Gastroesophageal sphincter (tissue), 4 donors: ENCODE results near the gene SPATA6L. TPM values are rescaled to one million over a fixed set of nuclear protein-coding genes. Genes with fewer than 3 reads are reported as not detected.

Experiments
- ATAC-seq: fragments of 150-250 bp; one replicate; pipeline ENCODE4 v1.9.1; 2016; ENCODE audit warnings: mild to moderate bottlenecking, moderate library complexity
- H3K27ac ChIP-seq, 4 donors: fragments of 200-600 bp; sonication (generic) in 3 of 4; 1 replicate in 3 of 4; 2 replicates in 1 of 4; pipeline ENCODE4 v1.5.1; 2016 to 2019
- H3K27me3 ChIP-seq: fragments of 200-600 bp; sonication (generic); one replicate; pipeline ENCODE4 v1.5.1; 2019
- H3K36me3 ChIP-seq, 2 donors: fragments of 200-600 bp; sonication (generic); one replicate each; pipeline ENCODE4 v1.5.1; 2019; ENCODE audit warnings: control low read depth in 1 of 2
- H3K4me1 ChIP-seq, 3 donors: fragments of 200-600 bp; sonication (generic); 1 replicate in 2 of 3; 2 replicates in 1 of 3; pipeline ENCODE4 v1.5.1; 2016 to 2019; ENCODE audit warnings: control low read depth in 2 of 3
- H3K4me3 ChIP-seq, 2 donors: fragments of 200-600 bp; sonication (generic); one replicate each; pipeline ENCODE4 v1.5.1; 2019; ENCODE audit warnings: mild to moderate bottlenecking in 1 of 2, moderate library complexity in 1 of 2
- H3K9me3 ChIP-seq, 3 donors: fragments of 200-600 bp; sonication (generic); one replicate each; pipeline ENCODE4 v1.5.1; 2017 to 2019; ENCODE audit warnings: control low read depth in 2 of 3
- CTCF ChIP-seq, 4 experiments: fragments of 200-600 bp in 2 of 4; fragments of 450-650 bp in 2 of 4; sonication (generic) in 1 of 4; IDR thresholded peaks; one replicate each; pipeline ENCODE4 v1.5.1; 2017 to 2019; ENCODE audit warnings: antibody characterized with exemption in 4 of 4, mild to moderate bottlenecking in 2 of 4, moderate library complexity in 2 of 4
- EP300 ChIP-seq: sonication (generic); formaldehyde crosslinking; IDR thresholded peaks from one replicate; pipeline ENCODE4 v1.6.1; 2017; ENCODE audit warnings: antibody characterized with exemption, mild to moderate bottlenecking
- POLR2A ChIP-seq, 2 donors: fragments of 450-650 bp; IDR thresholded peaks; one replicate each; pipeline ENCODE4 v1.6.1; 2017; ENCODE audit warnings: antibody characterized with exemption in 2 of 2, mild to moderate bottlenecking in 2 of 2, moderate library complexity in 1 of 2
- POLR2AphosphoS5 ChIP-seq: sonication (generic); formaldehyde crosslinking; IDR thresholded peaks from one replicate; pipeline ENCODE4 v1.6.1; 2017; ENCODE audit warnings: antibody characterized with exemption
- WGBS, 2 donors: methylation state at CpG; one replicate each; pipeline ENCODE4 v1.1.5; 2018; ENCODE audit warnings: low coverage in 1 of 2; 5-methylcytosine and 5-hydroxymethylcytosine counted together
- total RNA-seq, 4 donors: library from RNA; depleted of rRNA; stranded (reverse); fragments of >200 nt; gene quantifications; one replicate each; pipeline ENCODE4 v1.1.0, GENCODE V29; 2016

Gene SPATA6L
- total RNA-seq, 4 donors from 2014 or later: 0.69 to 1.9 (median 0.83) TPM

DNA sequence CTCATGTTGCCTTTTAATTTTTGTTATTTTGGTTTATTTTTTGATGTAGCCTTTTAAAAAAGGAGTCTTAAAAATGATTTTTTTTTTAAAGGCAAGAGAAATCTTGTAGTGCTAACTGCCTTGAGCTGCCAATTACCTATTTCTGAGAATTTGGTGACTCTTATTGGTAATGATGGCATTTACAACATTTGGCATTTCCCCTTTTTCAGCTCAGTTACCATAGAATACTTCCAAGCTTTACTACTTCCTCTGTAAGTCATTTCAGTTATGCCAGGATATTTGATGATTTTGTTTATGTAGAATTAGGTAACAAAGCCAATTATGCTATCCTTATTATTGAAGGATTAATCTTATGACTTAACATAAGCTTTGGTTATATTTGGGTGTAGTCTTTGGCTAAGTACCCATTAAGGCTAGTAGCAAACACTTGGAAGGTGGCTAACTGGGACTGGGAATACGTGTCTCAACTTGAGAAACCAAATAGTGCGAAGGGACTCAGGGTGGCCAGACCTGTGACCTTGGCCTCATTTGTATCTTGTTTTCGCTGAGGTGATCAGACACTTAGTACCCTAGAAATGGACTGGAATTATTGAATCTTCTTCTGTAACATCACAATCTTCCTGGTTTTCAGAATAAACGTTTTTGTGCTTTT lies 40.8 kb upstream of the SPATA6L start:
- WGBS, 2 donors: 46 to 58% methylated on average over 4 of the region's 4 CpGs
- no peak for ATAC-seq
- peak overlapping the region in 1 of 4 donors; percentile 25 for H3K27ac ChIP-seq
- no peaks in the 10 kb centered on the region for H3K9me3 ChIP-seq
- H3K4me3 ChIP-seq: no peak overlapping the region
- TF ChIP-seq POLR2A (IDR thresholded peaks at IDR 0.05) (no peak), CTCF (IDR thresholded peaks at IDR 0.05) (no peak), EP300 (no peak), POLR2AphosphoS5 (no peak)
- H3K27me3 ChIP-seq: no peaks in the 10 kb centered on the region
- peaks cover under 1 to 79% of the 10 kb centered on the region in 2 donors for H3K36me3 ChIP-seq
- H3K4me1 ChIP-seq: peaks cover 0 to 27% (median 0%) of the 10 kb centered on the region in 3 donors

DNA sequence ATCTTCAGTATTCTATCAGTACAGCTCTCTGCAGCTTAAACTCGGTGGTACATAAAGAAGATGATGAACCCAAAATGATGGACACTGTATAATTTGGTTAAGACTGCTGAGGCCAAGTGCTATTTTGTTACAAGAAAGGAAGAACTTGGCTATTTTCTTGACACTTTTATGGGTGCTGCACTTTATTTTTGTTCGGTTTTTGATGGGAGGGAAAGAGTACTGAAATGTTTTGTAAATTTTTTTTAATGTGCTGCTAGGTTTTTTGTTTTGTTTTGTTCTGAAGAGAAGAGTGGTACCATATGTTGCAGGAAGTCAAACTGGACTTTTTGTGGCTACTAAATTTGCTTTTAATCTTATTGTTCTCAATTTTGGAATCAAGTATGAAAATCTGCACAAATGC lies 39.7 kb upstream of the SPATA6L start:
- Histone ChIP-seq H3K27me3 (no peaks in the 10 kb centered on the region), H3K9me3 (no peaks in the 10 kb centered on the region), H3K27ac (peak overlapping the region in 1 of 4 donors; percentile 8), H3K4me3 (no peak overlapping the region), H3K4me1 (peaks cover 0 to 29% (median 0%) of the 10 kb centered on the region in 3 donors), H3K36me3 (peaks cover 2 to 82% of the 10 kb centered on the region in 2 donors)
- TF ChIP-seq EP300 (no peak), POLR2A (IDR thresholded peaks at IDR 0.05) (no peak)
- no peak for ATAC-seq
- 55 to 59% methylated on average over 2 of the region's 2 CpGs for WGBS, 2 donors

GRCh38 chr9:4704129-4704528 lies 37.8 kb upstream of the SPATA6L start:
- peaks cover 0 to 26% (median 0%) of the 10 kb centered on the region in 3 donors for H3K4me1 ChIP-seq
- ATAC-seq: no peak
- H3K4me3 ChIP-seq: no peak overlapping the region
- TF ChIP-seq EP300 (no peak), CTCF (IDR thresholded peaks at IDR 0.05) (no peak), POLR2A (IDR thresholded peaks at IDR 0.05) (no peak), POLR2AphosphoS5 (no peak)
- peaks cover 2 to 84% of the 10 kb centered on the region in 2 donors for H3K36me3 ChIP-seq
- H3K27ac ChIP-seq: no peak overlapping the region
- H3K27me3 ChIP-seq: no peaks in the 10 kb centered on the region
- WGBS, 2 donors: 91 to 96% methylated on average over 2 of the region's 2 CpGs
- H3K9me3 ChIP-seq: no peaks in the 10 kb centered on the region

GRCh38 chr9:4701526-4701925 lies 35.2 kb upstream of the SPATA6L start:
- Histone ChIP-seq H3K9me3 (no peaks in the 10 kb centered on the region), H3K27me3 (no peaks in the 10 kb centered on the region), H3K36me3 (peaks cover 2 to 85% of the 10 kb centered on the region in 2 donors), H3K27ac (no peak overlapping the region), H3K4me3 (no peak overlapping the region), H3K4me1 (peaks cover 0 to 14% (median 3%) of the 10 kb centered on the region in 3 donors)
- no peak for ATAC-seq
- WGBS, 2 donors: 29 to 35% methylated on average over 1 of the region's 1 CpG
- TF ChIP-seq EP300 (no peak), POLR2A (IDR thresholded peaks at IDR 0.05) (no peak), POLR2AphosphoS5 (no peak), CTCF (IDR thresholded peaks at IDR 0.05) (no peak)

DNA sequence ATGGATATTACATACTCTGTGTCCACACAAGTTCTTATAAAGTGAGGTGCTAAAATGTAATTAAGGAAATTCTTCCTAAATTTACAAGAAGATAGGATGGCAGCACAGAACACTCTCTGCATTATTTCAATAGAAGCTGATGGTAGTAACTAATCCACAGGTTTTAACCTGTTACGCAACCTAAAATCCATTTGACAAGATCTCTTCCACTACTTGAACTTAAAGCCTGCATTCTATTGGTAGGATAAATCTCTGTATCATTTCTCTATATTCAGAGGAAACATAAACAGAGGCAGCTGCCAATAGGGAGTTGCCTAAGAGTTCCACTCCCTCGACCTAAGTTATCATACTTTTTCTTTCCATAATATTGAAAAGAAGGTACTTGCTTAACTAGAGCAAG lies 34.7 kb upstream of the SPATA6L start:
- ATAC-seq: no peak
- peaks cover 2 to 80% of the 10 kb centered on the region in 2 donors for H3K36me3 ChIP-seq

More for the DNA sequence above, 34.7 kb upstream of the SPATA6L start:
- TF ChIP-seq POLR2AphosphoS5: no peak
- TF ChIP-seq CTCF (IDR thresholded peaks at IDR 0.05): no peak
- no peak for TF ChIP-seq EP300
- TF ChIP-seq POLR2A (IDR thresholded peaks at IDR 0.05): no peak
- Histone ChIP-seq H3K9me3 (no peaks in the 10 kb centered on the region), H3K4me3 (no peak overlapping the region), H3K27ac (no peak overlapping the region), H3K27me3 (no peaks in the 10 kb centered on the region), H3K4me1 (peaks cover 0 to 20% (median 4%) of the 10 kb centered on the region in 3 donors)
- 75 to 87% methylated on average over 2 of the region's 2 CpGs for WGBS, 2 donors
